Stimulated activated CD4-positive, alpha-beta T cell treated with anti-CD3 and anti-CD28 coated beads, Interleukin-2, amount 100 ng/mL, for 48 hours (primary cell): Measurements from ENCODE around the gene HES3.

Experiments
- DNase-seq, 2 donors: peaks; one replicate each; pipeline ENCODE4 v3.0.0-alpha.2; 2020

Gene HES3

GRCh38 chr1:6281511-6282402 is 37.8 kb downstream of the HES3 start:
- DNase-seq = no peak

DNA sequence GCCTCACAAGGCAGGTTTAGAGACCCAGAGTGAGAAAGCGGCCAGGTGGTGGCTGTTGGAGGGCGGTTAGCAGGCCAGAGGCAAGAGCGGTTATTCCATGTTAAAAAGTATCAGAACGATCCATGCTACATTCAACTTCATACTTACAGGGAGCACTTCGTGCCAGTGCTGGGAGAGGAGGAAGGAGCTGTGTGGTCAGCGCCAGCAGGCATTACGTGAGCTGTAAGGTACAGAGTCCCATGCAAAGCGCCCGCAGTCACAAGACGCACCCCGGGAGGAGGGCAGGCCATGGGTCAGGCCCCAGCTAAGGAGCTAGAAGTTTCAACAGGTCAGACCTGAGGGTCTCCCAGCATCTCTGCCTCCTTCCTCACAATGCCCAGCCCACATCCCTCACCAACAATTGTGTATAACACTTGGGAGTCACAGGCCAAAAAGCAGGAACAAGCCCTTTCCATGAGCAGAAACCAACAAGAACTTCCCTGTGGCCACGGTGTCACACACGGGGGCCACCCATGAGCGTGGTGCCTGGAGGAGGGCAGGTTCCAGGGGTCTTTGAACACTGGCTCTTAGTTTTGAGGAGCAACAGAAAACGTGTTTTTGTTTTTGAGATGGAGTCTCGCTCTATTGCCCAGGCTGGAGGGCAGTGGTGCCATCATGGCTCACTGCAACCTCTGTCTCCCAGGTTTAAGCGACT is 38.7 kb downstream of the HES3 start:
- no peak for DNase-seq

- no peak for DNase-seq
These were observed 41.4 kb downstream of the HES3 start for GRCh38 chr1:6285336-6285735.

- no peak for DNase-seq
These were observed 42.3 kb downstream of the HES3 start for GRCh38 chr1:6286266-6286665.

- no peak for DNase-seq
These were observed 43.0 kb downstream of the HES3 start for GRCh38 chr1:6287029-6287428.

- no peak for DNase-seq
These were observed 43.5 kb downstream of the HES3 start for GRCh38 chr1:6287431-6287886.

DNA sequence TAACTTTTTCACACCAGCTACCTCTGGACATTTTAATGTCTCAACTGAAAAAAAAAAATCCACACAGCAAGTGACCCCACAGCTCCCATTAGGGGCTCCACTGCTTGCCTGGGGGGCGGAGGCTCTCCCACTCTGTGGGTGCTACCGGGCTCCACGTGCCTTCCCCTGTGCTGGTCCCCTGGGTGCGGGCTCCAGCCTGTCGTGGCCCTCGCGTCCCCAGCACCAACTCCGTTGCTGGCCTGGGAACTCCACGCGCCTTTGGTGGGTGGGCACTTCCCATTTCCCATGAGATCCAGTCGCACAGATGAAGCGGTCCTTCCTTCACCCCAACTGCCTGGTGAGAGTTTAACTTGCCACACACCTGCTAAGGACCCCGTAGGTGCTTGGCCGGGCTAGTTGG is 44.0 kb downstream of the HES3 start:
- DNase-seq = no peak

DNA sequence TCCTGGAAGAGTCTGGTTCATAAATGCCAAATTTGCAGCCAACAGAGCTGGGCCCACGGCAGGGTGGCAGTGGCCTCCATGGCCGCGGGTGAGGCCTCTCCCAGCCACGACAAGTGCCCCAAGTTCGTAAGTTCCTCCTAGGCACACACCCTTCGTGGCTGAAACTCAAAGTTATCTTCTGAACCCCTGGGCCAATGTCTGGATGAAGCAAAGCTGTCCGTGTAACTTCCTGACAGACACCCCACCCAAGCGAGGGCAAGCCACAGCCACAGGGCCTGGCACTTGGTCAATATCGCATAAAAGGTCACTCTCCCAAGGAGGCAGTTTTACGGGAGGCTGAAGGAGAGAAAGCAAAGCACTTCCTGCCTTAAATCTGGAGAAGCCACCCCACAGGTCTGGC is 44.7 kb downstream of the HES3 start:
- DNase-seq = no peak

GRCh38 chr1:6292102-6292501 is 48.1 kb downstream of the HES3 start:
- no peak for DNase-seq

DNA sequence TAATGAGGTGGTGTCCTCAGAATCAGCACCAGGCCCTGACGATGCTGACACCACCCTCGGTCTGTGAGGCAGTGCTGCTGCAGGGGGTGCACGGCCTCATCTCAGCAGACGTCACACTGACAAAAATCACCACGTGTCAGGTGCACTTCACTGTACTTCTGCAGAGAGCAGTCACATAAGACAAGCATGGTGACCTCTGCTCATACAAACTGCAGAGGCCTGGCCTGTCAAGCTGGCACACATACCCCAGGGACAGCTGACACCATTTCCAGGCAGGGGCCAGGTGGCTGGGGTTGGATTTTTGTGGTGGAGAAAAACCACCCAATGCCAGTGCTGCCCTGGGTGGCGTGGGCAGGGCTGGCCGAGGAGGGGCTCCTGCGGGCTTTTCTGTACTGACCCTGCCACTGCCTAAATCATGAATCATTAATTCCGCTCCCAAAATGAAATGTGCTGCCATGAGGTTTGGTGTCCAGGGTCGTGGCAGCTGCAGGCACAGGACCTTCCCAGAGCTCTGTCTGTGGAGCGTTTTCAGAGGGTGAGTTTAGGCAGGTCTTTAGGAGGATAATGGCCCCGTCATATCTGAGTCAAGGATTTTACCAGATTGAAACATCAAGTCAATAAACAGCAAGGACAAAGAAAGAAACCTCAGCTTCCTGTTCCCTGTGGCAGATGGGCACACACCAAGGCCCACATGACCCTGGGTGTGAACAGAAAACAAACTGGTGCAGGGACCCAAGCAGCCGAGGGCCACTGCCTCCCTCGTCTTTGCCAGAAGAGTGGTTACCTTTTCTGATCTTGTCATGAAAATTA is 50.3 kb downstream of the HES3 start:
- no peak for DNase-seq

- DNase-seq = no peak
These were observed 51.0 kb downstream of the HES3 start for GRCh38 chr1:6294890-6295556.
